ENCODE measurements around the gene BABAM2.

DNA sequence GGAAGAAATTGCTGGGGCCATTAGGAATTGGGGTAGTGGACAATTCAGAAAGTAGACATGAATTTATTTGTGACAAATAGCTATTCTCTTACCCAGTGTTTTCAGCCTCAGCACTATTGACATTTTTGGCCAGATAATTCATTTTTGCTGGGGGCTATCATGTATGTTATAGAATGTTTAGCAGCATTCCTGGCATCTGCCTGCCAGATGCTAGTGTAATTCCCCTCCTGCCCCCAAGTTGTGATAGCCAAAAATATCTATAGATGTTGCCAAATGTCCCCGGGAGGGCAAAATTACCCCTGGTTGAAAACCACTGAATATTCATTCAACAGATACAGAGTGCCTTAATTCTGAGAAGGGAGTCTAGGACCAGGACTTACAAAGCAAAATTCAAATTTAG is 183.6 kb downstream of the BABAM2 start:
- TF ChIP-seq CTCF (IDR thresholded peaks at IDR 0.05), result no peak
- no peak for TF ChIP-seq POLR2A (IDR thresholded peaks at IDR 0.05)

Measured in right lobe of liver (tissue), 4 donors.